HPDE6-E6E7 (cell line): ENCODE measurements around the gene ABI2.

Experiments
- DNase-seq: peaks from one replicate; pipeline ENCODE4 v3.0.0; 2011; ENCODE audit warnings: missing footprints; ENCODE audit errors: extremely low spot score

ABI2 gene

DNA sequence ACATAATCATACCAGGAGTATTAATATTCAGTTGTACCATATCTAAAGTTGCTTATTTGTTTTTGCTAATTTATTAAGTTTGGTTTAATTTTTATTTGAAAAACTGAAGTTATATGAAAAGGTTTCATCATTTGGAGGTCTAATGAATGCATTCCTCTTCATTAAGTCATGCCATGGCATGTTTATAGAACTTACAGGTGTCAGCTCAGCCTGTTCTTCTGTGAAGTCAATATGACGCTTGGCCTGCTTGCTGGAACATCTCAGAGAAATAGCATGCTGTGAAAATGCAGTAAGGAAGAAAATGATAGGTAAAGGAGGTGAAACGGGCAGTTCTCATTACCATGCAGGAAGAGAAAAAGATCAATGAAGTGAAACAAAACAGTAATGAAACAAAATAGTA is 148.7 kb downstream of the ABI2 start:
- no peak for DNase-seq

DNA sequence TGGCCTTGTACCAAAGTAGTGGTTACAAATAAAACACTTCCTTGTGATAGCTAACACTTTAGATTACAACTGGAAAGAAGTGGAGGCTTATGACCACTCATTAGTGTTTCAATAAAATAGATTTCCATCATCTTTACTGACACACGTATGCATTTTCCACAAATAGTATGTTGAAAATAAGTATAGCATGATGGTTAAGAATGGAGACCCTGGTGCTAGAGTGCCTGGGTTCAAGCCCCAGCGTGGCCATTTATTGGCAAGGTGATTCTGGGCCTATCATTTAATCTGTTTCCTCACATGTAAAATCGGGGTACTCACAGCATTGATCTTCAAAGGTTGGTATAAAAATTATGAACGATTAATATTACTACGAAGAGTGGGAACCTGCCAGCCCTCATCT is 152.4 kb downstream of the ABI2 start:
- DNase-seq, result no peak

GRCh38 chr2:203484266-203485112 is 156.3 kb downstream of the ABI2 start:
- DNase-seq, result no peak

GRCh38 chr2:203489531-203489930 is 161.3 kb downstream of the ABI2 start:
- DNase-seq, result no peak

GRCh38 chr2:203490391-203490790 is 162.2 kb downstream of the ABI2 start:
- DNase-seq, result no peak

GRCh38 chr2:203492965-203493364 is 164.8 kb downstream of the ABI2 start:
- no peak for DNase-seq
